22Rv1 (cell line): Measurements from ENCODE around the gene EFEMP1.

Source experiments
- H3K27ac ChIP-seq: fragments of 450-650 bp; 2 replicates; pipeline ENCODE4 v1.5.1; 2017
- CTCF ChIP-seq: fragments of 450-650 bp; IDR thresholded peaks from 2 replicates; pipeline ENCODE4 v1.5.1; 2017; ENCODE audit warnings: mild to moderate bottlenecking
- ZFX ChIP-seq: fragments of 450-650 bp; IDR thresholded peaks from 2 replicates; pipeline ENCODE4 v1.6.1; 2017; ENCODE audit warnings: antibody characterized with exemption, borderline replicate concordance

EFEMP1 gene

GRCh38 chr2:55918856-55919255 is 4.7 kb downstream of the EFEMP1 start:
- TF ChIP-seq ZFX (no peak), CTCF (no peak)
- H3K27ac ChIP-seq, result no peak overlapping the region

GRCh38 chr2:55917713-55918390 is 5.7 kb downstream of the EFEMP1 start:
- no peak overlapping the region for H3K27ac ChIP-seq
- no peak for TF ChIP-seq ZFX

- no peak for TF ChIP-seq ZFX
- no peak for TF ChIP-seq CTCF
- no peak overlapping the region for H3K27ac ChIP-seq
These were observed 6.5 kb downstream of the EFEMP1 start for GRCh38 chr2:55917117-55917516.

- TF ChIP-seq CTCF (no peak), ZFX (no peak)
- H3K27ac ChIP-seq, result no peak overlapping the region
These were observed 7.0 kb downstream of the EFEMP1 start for GRCh38 chr2:55916473-55917049.

GRCh38 chr2:55914786-55915185 is 8.8 kb downstream of the EFEMP1 start:
- no peak for TF ChIP-seq ZFX
- no peak for TF ChIP-seq CTCF
- H3K27ac ChIP-seq, result no peak overlapping the region

GRCh38 chr2:55912926-55913325 is 10.7 kb downstream of the EFEMP1 start:
- H3K27ac ChIP-seq, result no peak overlapping the region
- TF ChIP-seq ZFX, result no peak
- no peak for TF ChIP-seq CTCF

- no peak for TF ChIP-seq CTCF
- TF ChIP-seq ZFX, result no peak
- no peak overlapping the region for H3K27ac ChIP-seq
These were observed 13.5 kb downstream of the EFEMP1 start for GRCh38 chr2:55910077-55910476.
